Dedifferentiated amniotic fluid mesenchymal stem cell (primary cell): ENCODE data around the gene ING5.

Experiments used
- DNase-seq: peaks from one replicate; pipeline ENCODE4 v3.0.0-alpha.2; 2016; ENCODE audit errors: extremely low spot score

The ING5 gene

GRCh38 chr2:241776336-241777169 lies 74.7 kb downstream of the ING5 start, which contains the start of gene GAL3ST2:
TSS of gene GAL3ST2 (plus strand) at chr2:241776822. CDS start at chr2:241776956, 134 bp downstream.
- no peak for DNase-seq

GRCh38 chr2:241777170-241777685 lies 75.4 kb downstream of the ING5 start:
- DNase-seq: no peak

GRCh38 chr2:241777686-241778627 lies 76.1 kb downstream of the ING5 start:
- no peak for DNase-seq
